SK-N-MC (cell line): Measurements from ENCODE around the gene CDC42EP1.

Experiments used
- DNase-seq: peaks from one replicate; pipeline ENCODE4 v3.0.0-alpha.2; 2011; ENCODE audit warnings: low read depth, low spot score
- H3K27ac ChIP-seq: fragments of 200-600 bp; sonication (generic); 2 replicates; pipeline ENCODE4 v1.5.1; 2016; ENCODE audit warnings: mixed run types
- H3K36me3 ChIP-seq: fragments of 200-600 bp; sonication (generic); 2 replicates; pipeline ENCODE4 v1.6.1; 2017; ENCODE audit warnings: antibody characterized with exemption, low read length, mixed read lengths; ENCODE audit not compliant: insufficient read depth
- H3K4me3 ChIP-seq: fragments of 200-600 bp; sonication (generic); 2 replicates; pipeline ENCODE4 v1.5.1; 2016
- H3K9ac ChIP-seq: fragments of 200-600 bp; sonication (generic); 2 replicates; pipeline ENCODE4 v1.8.0; 2017; ENCODE audit warnings: mixed run types, mixed read lengths; ENCODE audit not compliant: insufficient read length
- H3K9me3 ChIP-seq: fragments of 200-600 bp; sonication (generic); 2 replicates; pipeline ENCODE4 v1.6.1; 2017; ENCODE audit warnings: low read depth, mild to moderate bottlenecking, antibody characterized with exemption, low read length, moderate library complexity, mixed read lengths
- EZH2 ChIP-seq: fragments of 200-600 bp; sonication (generic); IDR thresholded peaks from one replicate; pipeline ENCODE4 v1.6.1; 2017; ENCODE audit warnings: antibody characterized with exemption
- FOXP2 ChIP-seq: optimal IDR thresholded peaks from 2 replicates; pipeline ENCODE3; 2011; ENCODE audit warnings: mild to moderate bottlenecking, moderate library complexity; ENCODE audit not compliant: insufficient read depth; ENCODE audit errors: extremely low read length, control extremely low read depth
- POLR2AphosphoS5 ChIP-seq: IDR thresholded peaks from 2 replicates; pipeline ENCODE4 v1.6.1; 2012; ENCODE audit warnings: mild to moderate bottlenecking, low read depth, low read length, borderline replicate concordance

CDC42EP1 gene

DNA sequence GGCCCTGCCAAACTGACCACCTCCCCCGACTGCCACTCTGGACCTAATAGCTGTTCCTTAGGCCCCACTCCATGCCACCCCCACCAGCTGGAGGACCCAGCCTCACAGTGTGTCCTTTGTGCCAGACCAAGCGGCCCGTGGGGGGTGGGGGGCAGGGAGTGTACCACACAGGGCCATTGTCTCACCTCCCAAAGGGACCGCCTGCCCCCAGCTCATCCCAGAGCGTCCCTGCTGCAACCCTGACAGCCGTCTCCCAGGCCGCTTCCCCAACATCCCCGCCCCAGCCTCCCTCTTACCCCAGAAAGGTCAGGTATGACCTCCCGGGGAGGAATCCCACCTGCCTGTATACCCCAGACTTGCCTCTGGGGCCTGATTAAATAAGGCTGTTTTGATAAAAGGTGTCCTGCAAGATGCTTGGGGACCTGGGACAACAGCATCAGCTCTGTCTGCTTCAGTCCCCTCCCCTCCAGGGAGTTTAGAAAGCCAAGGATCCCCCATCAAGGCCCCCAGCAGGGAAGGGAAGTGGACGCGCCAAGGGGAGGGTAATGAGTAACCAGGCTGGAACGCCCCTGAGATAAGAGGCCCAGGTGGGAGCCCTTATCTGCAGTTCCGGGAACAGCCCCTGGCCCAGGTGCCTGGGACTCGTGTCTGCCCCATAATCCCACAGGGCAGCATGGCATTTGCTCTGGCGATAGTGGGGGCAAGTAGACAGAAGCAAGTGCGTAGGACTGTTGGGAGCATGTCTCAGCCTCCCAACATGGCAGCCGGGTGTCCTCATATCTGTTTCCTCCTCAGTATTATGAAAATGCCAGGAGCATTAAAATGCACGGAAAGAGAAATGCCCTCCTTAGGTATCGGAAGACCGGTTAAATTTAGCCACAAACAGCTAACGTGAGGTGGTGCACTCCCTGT is 9.0 kb downstream of the CDC42EP1 start:
- no peak for DNase-seq
- no peak for TF ChIP-seq EZH2
- Histone ChIP-seq H3K27ac (no peak overlapping the region), H3K9ac (no peak overlapping the region), H3K36me3 (no peaks in the 10 kb centered on the region), H3K4me3 (no peak overlapping the region), H3K9me3 (no peaks in the 10 kb centered on the region)

DNA sequence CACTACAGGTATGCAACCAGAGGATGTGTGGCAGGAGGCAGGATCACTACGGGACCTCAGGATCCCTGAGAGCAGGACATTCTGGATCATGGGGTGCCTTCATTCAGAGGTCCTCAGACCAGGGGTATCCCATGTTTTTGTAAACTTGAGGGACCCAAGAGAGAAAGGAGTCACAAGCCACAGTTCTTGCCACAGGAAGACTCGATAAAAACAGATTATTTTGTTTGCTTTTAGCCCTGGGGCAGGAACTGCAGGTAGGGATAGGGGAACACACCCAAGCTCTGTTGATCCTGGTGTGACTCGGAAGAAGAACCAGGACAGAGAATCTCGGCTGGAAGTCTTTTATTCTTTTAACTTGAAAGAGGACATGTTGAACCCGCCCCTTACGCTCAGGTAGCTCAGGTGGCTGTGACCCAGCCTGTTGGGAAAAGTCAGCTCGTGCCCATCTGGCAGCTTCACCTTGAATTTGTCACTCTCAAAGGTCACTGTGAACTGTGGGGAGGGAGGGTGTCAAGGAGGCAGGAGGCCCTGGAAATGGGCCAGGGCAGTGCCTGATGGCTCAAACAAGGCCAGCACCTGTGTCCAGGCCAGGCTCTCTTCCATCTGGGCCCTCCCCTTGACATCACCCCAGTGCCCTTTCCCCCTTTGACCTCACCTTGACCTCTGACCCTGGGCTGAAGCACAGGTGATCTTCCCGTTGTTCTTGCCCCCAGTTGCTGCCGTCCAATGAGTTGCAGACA is 9.8 kb downstream of the CDC42EP1 start:
- H3K27ac ChIP-seq: no peak overlapping the region
- no peak overlapping the region for H3K4me3 ChIP-seq
- no peak for TF ChIP-seq FOXP2
- no peak for TF ChIP-seq EZH2
- TF ChIP-seq POLR2AphosphoS5: no peak
- no peaks in the 10 kb centered on the region for H3K9me3 ChIP-seq
- no peak for DNase-seq
- no peak overlapping the region for H3K9ac ChIP-seq
- H3K36me3 ChIP-seq: no peaks in the 10 kb centered on the region

DNA sequence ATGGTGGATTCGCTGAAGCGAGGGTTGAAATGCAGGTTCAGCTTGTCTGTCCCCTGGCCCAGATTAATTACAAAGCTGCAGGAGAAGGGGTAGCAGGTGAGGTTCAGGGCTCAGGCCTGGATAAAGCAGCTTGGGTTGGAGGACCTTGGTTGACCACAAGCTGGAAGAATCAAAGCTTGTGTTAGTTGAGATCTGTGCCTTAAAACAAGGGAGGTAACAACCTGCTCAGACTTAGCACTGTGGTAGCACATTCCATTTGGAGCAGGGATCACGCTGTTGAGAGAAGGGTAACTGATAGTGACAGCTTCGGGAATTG is 10.3 kb downstream of the CDC42EP1 start:
- no peak overlapping the region for H3K9ac ChIP-seq
- DNase-seq: no peak
- no peak overlapping the region for H3K27ac ChIP-seq
- H3K36me3 ChIP-seq: no peaks in the 10 kb centered on the region
- TF ChIP-seq EZH2 (no peak), POLR2AphosphoS5 (no peak), FOXP2 (no peak)
- H3K4me3 ChIP-seq: no peak overlapping the region
- no peaks in the 10 kb centered on the region for H3K9me3 ChIP-seq

GRCh38 chr22:37571258-37571991 is 11.1 kb downstream of the CDC42EP1 start:
- H3K36me3 ChIP-seq: no peaks in the 10 kb centered on the region
- H3K9ac ChIP-seq: no peak overlapping the region
- no peak overlapping the region for H3K4me3 ChIP-seq
- no peak for DNase-seq
- H3K9me3 ChIP-seq: no peaks in the 10 kb centered on the region
- no peak for TF ChIP-seq POLR2AphosphoS5
- H3K27ac ChIP-seq: no peak overlapping the region

DNA sequence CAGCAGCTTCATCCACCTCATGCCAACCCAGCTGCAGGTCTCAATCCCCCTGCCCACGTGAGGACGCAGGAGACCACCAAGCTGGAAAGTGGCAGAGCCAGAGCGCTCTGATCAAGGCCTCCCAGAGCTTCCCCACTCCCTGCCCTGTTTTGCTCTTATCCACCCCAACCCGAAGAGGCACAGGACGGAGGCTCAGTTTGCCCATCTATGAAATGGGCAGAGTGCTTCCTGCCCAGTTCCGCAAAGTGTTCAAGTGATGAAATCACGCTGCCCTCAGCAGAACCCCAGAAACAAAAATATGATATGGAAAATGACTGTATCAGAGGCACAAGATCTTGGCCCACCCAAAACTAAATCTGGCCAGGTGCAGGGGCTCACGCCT is 11.7 kb downstream of the CDC42EP1 start:
- no peak overlapping the region for H3K9ac ChIP-seq
- TF ChIP-seq POLR2AphosphoS5 (no peak), FOXP2 (no peak), EZH2 (no peak)
- no peaks in the 10 kb centered on the region for H3K36me3 ChIP-seq
- no peaks in the 10 kb centered on the region for H3K9me3 ChIP-seq
- no peak overlapping the region for H3K4me3 ChIP-seq
- DNase-seq: no peak
- H3K27ac ChIP-seq: no peak overlapping the region

DNA sequence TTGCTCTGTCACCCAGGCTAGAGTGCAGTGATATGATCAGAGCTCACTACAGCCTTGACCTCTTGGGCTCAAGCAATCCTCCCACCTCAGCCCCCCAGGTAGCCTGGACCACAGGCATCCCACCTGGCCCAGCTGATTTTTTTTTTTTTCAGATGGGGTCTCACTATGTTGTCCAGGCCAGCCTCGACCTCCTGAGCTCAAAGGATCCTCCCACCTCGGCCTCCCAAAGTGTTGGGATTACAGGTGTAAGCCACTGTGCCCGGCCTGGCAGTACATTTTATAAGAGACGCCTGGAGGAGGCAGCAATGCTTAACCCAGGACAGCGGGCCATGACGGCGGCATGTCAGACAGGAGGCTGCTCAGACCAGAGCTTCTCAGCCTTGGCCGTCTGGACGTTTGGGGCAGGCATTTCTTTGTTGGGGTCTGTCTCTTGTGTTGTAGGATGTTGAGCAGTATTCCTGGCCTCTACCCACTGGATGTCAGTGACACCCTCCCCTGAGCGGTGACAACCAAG is 15.3 kb downstream of the CDC42EP1 start:
- Histone ChIP-seq H3K27ac (no peak overlapping the region), H3K9me3 (no peaks in the 10 kb centered on the region), H3K4me3 (no peak overlapping the region), H3K9ac (no peak overlapping the region), H3K36me3 (no peaks in the 10 kb centered on the region)
- no peak for DNase-seq
- TF ChIP-seq EZH2: no peak
- TF ChIP-seq FOXP2: no peak
- no peak for TF ChIP-seq POLR2AphosphoS5

GRCh38 chr22:37578002-37578401 is 17.7 kb downstream of the CDC42EP1 start:
- no peaks in the 10 kb centered on the region for H3K36me3 ChIP-seq
- no peak overlapping the region for H3K9ac ChIP-seq
- H3K4me3 ChIP-seq: no peak overlapping the region
- H3K9me3 ChIP-seq: no peaks in the 10 kb centered on the region
- no peak for TF ChIP-seq POLR2AphosphoS5
- TF ChIP-seq EZH2: no peak
- no peak for TF ChIP-seq FOXP2
- DNase-seq: no peak
- no peak overlapping the region for H3K27ac ChIP-seq

GRCh38 chr22:37581504-37581903 is 21.2 kb downstream of the CDC42EP1 start:
- Histone ChIP-seq H3K9me3 (no peaks in the 10 kb centered on the region), H3K9ac (no peak overlapping the region), H3K36me3 (no peaks in the 10 kb centered on the region), H3K27ac (no peak overlapping the region), H3K4me3 (no peak overlapping the region)
- TF ChIP-seq EZH2 (no peak), FOXP2 (no peak), POLR2AphosphoS5 (no peak)
- DNase-seq: no peak

DNA sequence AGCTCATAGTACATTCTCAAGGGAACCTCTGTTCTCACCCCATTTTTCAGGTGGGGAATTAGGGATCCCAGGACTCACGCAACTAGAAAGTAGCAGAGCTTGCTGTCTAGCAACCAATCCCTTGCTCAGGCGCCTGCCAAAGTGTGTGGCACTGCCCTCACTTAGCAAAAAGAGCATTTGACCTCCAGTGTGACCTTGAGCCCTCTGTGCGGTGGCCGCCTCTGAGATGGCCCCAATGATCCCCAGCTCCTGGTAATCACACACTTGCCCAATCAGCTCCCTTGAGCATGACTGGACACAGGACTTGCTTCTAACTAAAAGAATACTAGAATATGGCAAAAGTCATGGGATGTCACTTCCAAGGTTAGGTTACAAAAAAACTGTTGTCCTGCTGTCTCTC is 22.2 kb downstream of the CDC42EP1 start:
- Histone ChIP-seq H3K9me3 (no peaks in the 10 kb centered on the region), H3K9ac (no peak overlapping the region), H3K4me3 (no peak overlapping the region), H3K27ac (no peak overlapping the region), H3K36me3 (no peaks in the 10 kb centered on the region)
- no peak for TF ChIP-seq POLR2AphosphoS5
- TF ChIP-seq EZH2: no peak
- no peak for TF ChIP-seq FOXP2
- DNase-seq: no peak
